HEK293T (cell line): ENCODE measurements around the gene C11orf68.

ENCODE experiments used
- ARNT ChIP-seq: fragments of 450-650 bp; IDR thresholded peaks from 2 replicates; pipeline ENCODE4 v1.6.1; 2017; ENCODE audit warnings: mild to moderate bottlenecking
- BHLHE40 ChIP-seq: fragments of 450-650 bp; IDR thresholded peaks from 2 replicates; pipeline ENCODE4 v1.6.1; 2016; ENCODE audit warnings: mild to moderate bottlenecking, moderate library complexity, borderline replicate concordance
- CTBP1 ChIP-seq: fragments of 450-650 bp; IDR thresholded peaks from 2 replicates; pipeline ENCODE4 v1.6.1; 2016; ENCODE audit warnings: borderline replicate concordance
- ELF4 ChIP-seq: fragments of 450-650 bp; IDR thresholded peaks from 2 replicates; pipeline ENCODE4 v1.6.1; 2017; ENCODE audit warnings: antibody characterized with exemption
- FOXA1 ChIP-seq: fragments of 450-650 bp; IDR thresholded peaks from 2 replicates; pipeline ENCODE4 v1.6.1; 2016; ENCODE audit warnings: mild to moderate bottlenecking
- L3MBTL2 ChIP-seq: fragments of 450-650 bp; conservative IDR thresholded peaks from 2 replicates; pipeline ENCODE4 v1.6.1; 2016; ENCODE audit warnings: mild to moderate bottlenecking
- NFRKB ChIP-seq: fragments of 450-650 bp; IDR thresholded peaks from 2 replicates; pipeline ENCODE4 v1.6.1; 2016; ENCODE audit warnings: mild to moderate bottlenecking, moderate library complexity
- PKNOX1 ChIP-seq: fragments of 450-650 bp; IDR thresholded peaks from 2 replicates; pipeline ENCODE4 v1.6.1; 2016
- SP1 ChIP-seq: fragments of 450-650 bp; IDR thresholded peaks from 2 replicates; pipeline ENCODE4 v1.6.1; 2017
- SUZ12 ChIP-seq: fragments of 450-650 bp; IDR thresholded peaks from 2 replicates; pipeline ENCODE4 v1.6.1; 2016; ENCODE audit warnings: mild to moderate bottlenecking
- TARDBP ChIP-seq: fragments of 450-650 bp; IDR thresholded peaks from 2 replicates; pipeline ENCODE4 v1.6.1; 2016
- ZNF384 ChIP-seq: fragments of 450-650 bp; IDR thresholded peaks from 2 replicates; pipeline ENCODE4 v1.6.1; 2016

GRCh38 chr11:65928667-65929066 is 9.8 kb upstream of the C11orf68 start:
- no peak for TF ChIP-seq TARDBP
- no peak for TF ChIP-seq SP1
- TF ChIP-seq L3MBTL2: no peak
- TF ChIP-seq NFRKB: no peak
- TF ChIP-seq CTBP1: no peak
- TF ChIP-seq ARNT: no peak
- TF ChIP-seq PKNOX1: no peak
- no peak for TF ChIP-seq ZNF384
- no peak for TF ChIP-seq ELF4
- TF ChIP-seq SUZ12: no peak
- no peak for TF ChIP-seq FOXA1
- no peak for TF ChIP-seq BHLHE40
